Measurements from ENCODE around the gene HSDL2.
A peak's percentile ranks its signal among the peaks of the same experiment; 100 is the strongest.

The HSDL2 gene

GRCh38 chr9:112443200-112443599 is 63.3 kb downstream of the HSDL2 start:
- Histone ChIP-seq H3K36me3 (ENCODE audit: control insufficient read depth, insufficient read depth, low read length) (no peaks in the 10 kb centered on the region), H3K79me2 (no peaks in the 10 kb centered on the region), H3K9me3 (ENCODE audit: control insufficient read depth, low read length) (no peaks in the 10 kb centered on the region), H3K27ac (no peak overlapping the region), H3K4me3 (ENCODE audit: low read depth, low read length) (no peak overlapping the region), H3K4me2 (ENCODE audit: low read length) (no peak overlapping the region), H2AFZ (no peak overlapping the region), H3K4me1 (no peaks in the 10 kb centered on the region), H3K27me3 (ENCODE audit: control insufficient read depth, insufficient read depth, low read length) (no peaks in the 10 kb centered on the region), H3K9ac (no peak overlapping the region)
- peak; percentile 24 for TF ChIP-seq CTCF (IDR thresholded peaks at IDR 0.05)

- Histone ChIP-seq H3K27ac (no peak overlapping the region), H3K9ac (no peak overlapping the region), H3K4me1 (no peaks in the 10 kb centered on the region), H2AFZ (no peak overlapping the region), H3K79me2 (no peaks in the 10 kb centered on the region), H3K4me3 (ENCODE audit: low read depth, low read length) (no peak overlapping the region), H3K9me3 (ENCODE audit: control insufficient read depth, low read length) (no peaks in the 10 kb centered on the region), H3K4me2 (ENCODE audit: low read length) (no peak overlapping the region), H3K36me3 (ENCODE audit: control insufficient read depth, insufficient read depth, low read length) (no peaks in the 10 kb centered on the region), H3K27me3 (ENCODE audit: control insufficient read depth, insufficient read depth, low read length) (no peaks in the 10 kb centered on the region)
- no peak for TF ChIP-seq CTCF (IDR thresholded peaks at IDR 0.05)
Observed at GRCh38 chr9:112443636-112444035, 63.7 kb downstream of the HSDL2 start.

- H3K4me1 ChIP-seq: no peaks in the 10 kb centered on the region
- no peak overlapping the region for H2AFZ ChIP-seq
- TF ChIP-seq CTCF (IDR thresholded peaks at IDR 0.05): no peak
- H3K4me3 ChIP-seq (ENCODE audit: low read depth, low read length): no peak overlapping the region
- no peaks in the 10 kb centered on the region for H3K9me3 ChIP-seq (ENCODE audit: control insufficient read depth, low read length)
- no peaks in the 10 kb centered on the region for H3K27me3 ChIP-seq (ENCODE audit: control insufficient read depth, insufficient read depth, low read length)
- no peaks in the 10 kb centered on the region for H3K36me3 ChIP-seq (ENCODE audit: control insufficient read depth, insufficient read depth, low read length)
- no peak overlapping the region for H3K27ac ChIP-seq
- no peak overlapping the region for H3K9ac ChIP-seq
- H3K4me2 ChIP-seq (ENCODE audit: low read length): no peak overlapping the region
- no peaks in the 10 kb centered on the region for H3K79me2 ChIP-seq
Observed at GRCh38 chr9:112445196-112445595, 65.3 kb downstream of the HSDL2 start.

GRCh38 chr9:112446080-112446479 is 66.2 kb downstream of the HSDL2 start:
- H3K9me3 ChIP-seq (ENCODE audit: control insufficient read depth, low read length): no peaks in the 10 kb centered on the region
- no peaks in the 10 kb centered on the region for H3K27me3 ChIP-seq (ENCODE audit: control insufficient read depth, insufficient read depth, low read length)
- no peak overlapping the region for H2AFZ ChIP-seq
- no peak overlapping the region for H3K27ac ChIP-seq
- no peaks in the 10 kb centered on the region for H3K79me2 ChIP-seq
- no peak overlapping the region for H3K9ac ChIP-seq
- TF ChIP-seq CTCF (IDR thresholded peaks at IDR 0.05): no peak
- H3K4me2 ChIP-seq (ENCODE audit: low read length): no peak overlapping the region
- no peaks in the 10 kb centered on the region for H3K36me3 ChIP-seq (ENCODE audit: control insufficient read depth, insufficient read depth, low read length)
- no peaks in the 10 kb centered on the region for H3K4me1 ChIP-seq
- no peak overlapping the region for H3K4me3 ChIP-seq (ENCODE audit: low read depth, low read length)

- Histone ChIP-seq H3K27me3 (ENCODE audit: control insufficient read depth, insufficient read depth, low read length) (no peaks in the 10 kb centered on the region), H3K4me1 (no peaks in the 10 kb centered on the region), H3K4me3 (ENCODE audit: low read depth, low read length) (no peak overlapping the region), H3K4me2 (ENCODE audit: low read length) (no peak overlapping the region), H3K9me3 (ENCODE audit: control insufficient read depth, low read length) (no peaks in the 10 kb centered on the region), H3K27ac (no peak overlapping the region), H3K79me2 (no peaks in the 10 kb centered on the region), H3K9ac (no peak overlapping the region), H3K36me3 (ENCODE audit: control insufficient read depth, insufficient read depth, low read length) (no peaks in the 10 kb centered on the region), H2AFZ (no peak overlapping the region)
- no peak for TF ChIP-seq CTCF (IDR thresholded peaks at IDR 0.05)
Observed at GRCh38 chr9:112446526-112446925, 66.6 kb downstream of the HSDL2 start.
